ENCODE measurements around the gene HSPG2. TPM values are rescaled to one million over a fixed set of nuclear protein-coding genes. Genes with fewer than 3 reads are reported as not detected.
A peak's percentile ranks its signal among the peaks of the same experiment; 100 is the strongest.
"Not testable (repeated sequence)": the region's sequence is repeated elsewhere in the genome, so short reads cannot be mapped to it uniquely, and the experiment has no call there.

The HSPG2 gene
- total RNA-seq, 1 donor from 2014 or later, result 1,732 TPM

GRCh38 chr1:21793104-21793503 lies 144.0 kb downstream of the HSPG2 start:
- Mint-ChIP-seq H3K27me3 (ENCODE audit: unreplicated experiment) (peaks cover 2% of the 10 kb centered on the region), H3K4me3 (ENCODE audit: unreplicated experiment) (no peak overlapping the region), H3K9me3 (ENCODE audit: unreplicated experiment) (no peaks in the 10 kb centered on the region), H3K27ac (ENCODE audit: unreplicated experiment) (no peak overlapping the region), H3K36me3 (ENCODE audit: low read depth, unreplicated experiment) (peaks cover 9% of the 10 kb centered on the region), H3K4me1 (ENCODE audit: unreplicated experiment) (no peaks in the 10 kb centered on the region)
- no peak for TF ChIP-seq CTCF (IDR thresholded peaks at IDR 0.05; ENCODE audit: unreplicated experiment)
- DNase-seq (ENCODE audit: low spot score), result no peak

DNA sequence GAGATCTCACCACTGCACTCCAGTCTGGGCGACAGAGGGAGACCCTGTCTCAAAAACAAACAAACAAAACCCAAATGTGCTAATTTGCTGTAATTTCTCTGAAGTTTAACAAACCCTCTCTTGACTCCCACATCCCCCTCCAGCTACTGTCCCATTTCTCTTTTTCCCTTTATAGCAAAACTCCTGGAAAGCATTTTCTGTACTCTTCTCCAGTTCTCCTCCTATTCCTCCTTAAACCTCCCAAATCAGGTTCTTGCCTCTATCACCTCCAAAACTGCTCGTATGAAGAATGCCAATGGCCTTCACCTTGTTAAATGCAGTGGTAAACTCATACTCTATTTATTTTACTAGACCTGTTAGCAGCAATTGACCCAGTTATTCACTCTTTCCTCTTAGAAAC lies 150.5 kb downstream of the HSPG2 start:
- Mint-ChIP-seq H3K9me3 (ENCODE audit: unreplicated experiment) (no peaks in the 10 kb centered on the region), H3K36me3 (ENCODE audit: low read depth, unreplicated experiment) (peaks cover 10% of the 10 kb centered on the region), H3K4me3 (ENCODE audit: unreplicated experiment) (no peak overlapping the region), H3K27ac (ENCODE audit: unreplicated experiment) (no peak overlapping the region), H3K27me3 (ENCODE audit: unreplicated experiment) (no peaks in the 10 kb centered on the region), H3K4me1 (ENCODE audit: unreplicated experiment) (peaks cover 5% of the 10 kb centered on the region)
- no peak for DNase-seq (ENCODE audit: low spot score)
- no peak for TF ChIP-seq CTCF (IDR thresholded peaks at IDR 0.05; ENCODE audit: unreplicated experiment)

DNA sequence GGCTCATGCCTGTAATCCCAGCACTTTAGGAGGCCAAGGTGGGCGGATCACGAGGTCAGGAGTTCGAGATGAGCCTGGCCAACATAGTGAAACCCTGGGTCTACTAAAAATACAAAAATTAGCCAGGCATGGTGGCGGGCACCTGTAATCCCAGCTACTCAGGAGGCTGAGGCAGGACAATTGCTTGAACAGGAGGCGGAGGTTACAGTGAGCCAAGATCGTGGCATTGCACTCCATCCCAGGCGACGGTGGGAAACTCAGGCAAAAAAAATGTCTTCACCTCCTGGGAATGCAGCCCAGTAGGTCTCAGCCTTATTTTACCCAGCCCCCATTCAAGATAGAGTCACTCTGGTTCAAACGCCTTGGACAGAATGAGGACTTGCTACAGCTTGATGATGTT lies 151.3 kb downstream of the HSPG2 start:
- H3K27me3 Mint-ChIP-seq (ENCODE audit: unreplicated experiment); H3K4me3 Mint-ChIP-seq (ENCODE audit: unreplicated experiment); H3K4me1 Mint-ChIP-seq (ENCODE audit: unreplicated experiment); H3K27ac Mint-ChIP-seq (ENCODE audit: unreplicated experiment); DNase-seq (ENCODE audit: low spot score); H3K9me3 Mint-ChIP-seq (ENCODE audit: unreplicated experiment): not testable (repeated sequence)
- H3K36me3 Mint-ChIP-seq (ENCODE audit: low read depth, unreplicated experiment), result peaks cover 11% of the 10 kb centered on the region

DNA sequence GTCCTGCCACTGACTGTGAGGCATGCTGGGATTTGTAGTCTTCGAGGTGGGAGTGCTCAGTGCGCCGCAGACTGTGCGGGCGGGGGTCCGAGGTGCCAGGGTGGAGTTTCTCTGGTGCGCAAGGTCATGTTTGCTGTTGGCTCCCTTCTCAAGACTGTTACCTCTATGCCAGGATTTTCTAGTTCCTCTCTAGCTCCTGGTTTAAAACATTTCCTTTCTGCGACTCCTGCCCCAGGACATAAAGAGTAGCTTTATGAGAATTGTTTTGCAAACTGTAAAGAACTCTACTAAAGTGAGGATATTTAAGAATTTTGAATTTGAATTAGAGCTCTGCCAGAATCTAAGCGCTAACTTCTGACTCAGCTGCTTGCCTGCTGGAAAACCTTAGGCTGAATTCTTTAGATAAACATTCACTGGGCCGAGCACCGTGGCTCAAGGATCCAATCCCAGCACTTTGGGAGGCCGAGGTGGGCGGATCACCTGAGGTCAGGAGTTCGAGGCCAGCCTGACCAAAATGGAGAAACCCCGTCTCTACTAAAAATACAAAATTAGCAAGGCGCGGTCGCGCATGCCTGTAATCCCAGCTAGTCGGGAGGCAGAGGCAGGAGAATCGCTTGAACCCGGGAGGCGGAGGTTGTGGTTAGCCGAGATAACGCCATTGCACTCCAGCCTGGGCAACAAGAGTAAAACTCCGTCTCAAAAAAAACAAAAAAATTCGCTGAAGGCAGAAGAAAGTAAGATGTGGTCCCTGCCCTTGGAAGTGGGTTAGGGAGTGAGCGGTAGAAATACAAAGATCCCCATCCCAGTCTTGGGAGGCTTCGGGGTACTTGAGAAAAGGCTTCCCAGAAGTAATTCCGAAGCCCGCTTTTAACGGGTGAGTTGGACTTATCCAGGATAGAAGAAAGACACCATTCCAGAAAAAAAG lies 153.2 kb downstream of the HSPG2 start:
- peak overlapping the region; percentile 95 for H3K4me3 Mint-ChIP-seq (ENCODE audit: unreplicated experiment)
- peaks cover 17% of the 10 kb centered on the region for H3K4me1 Mint-ChIP-seq (ENCODE audit: unreplicated experiment)
- TF ChIP-seq CTCF (IDR thresholded peaks at IDR 0.05; ENCODE audit: unreplicated experiment), result no peak
- no peaks in the 10 kb centered on the region for H3K27me3 Mint-ChIP-seq (ENCODE audit: unreplicated experiment)
- DNase-seq (ENCODE audit: low spot score), result peak; percentile 85
- H3K27ac Mint-ChIP-seq (ENCODE audit: unreplicated experiment), result peak overlapping the region; percentile 100
- no peaks in the 10 kb centered on the region for H3K9me3 Mint-ChIP-seq (ENCODE audit: unreplicated experiment)
- H3K36me3 Mint-ChIP-seq (ENCODE audit: low read depth, unreplicated experiment), result peaks cover 11% of the 10 kb centered on the region

GRCh38 chr1:21782868-21783678 lies 154.0 kb downstream of the HSPG2 start, which contains the start of gene USP48:
Gene USP48 (minus strand): TSS chr1:21783149. CDS start chr1:21782957, 192 bp downstream.
- peak within 1 kb of the TSS; percentile 100 for H3K27ac Mint-ChIP-seq (ENCODE audit: unreplicated experiment)
- H3K4me3 Mint-ChIP-seq (ENCODE audit: unreplicated experiment), result peak within 1 kb of the TSS; percentile 95
- no peaks in the 10 kb centered on the region for H3K27me3 Mint-ChIP-seq (ENCODE audit: unreplicated experiment)
- DNase-seq (ENCODE audit: low spot score), result peak; percentile 97
- H3K4me1 Mint-ChIP-seq (ENCODE audit: unreplicated experiment), result peaks cover 17% of the 10 kb centered on the region
- TF ChIP-seq CTCF (IDR thresholded peaks at IDR 0.05; ENCODE audit: unreplicated experiment), result no peak
- no peaks in the 10 kb centered on the region for H3K9me3 Mint-ChIP-seq (ENCODE audit: unreplicated experiment)
- peaks cover 11% of the 10 kb centered on the region for H3K36me3 Mint-ChIP-seq (ENCODE audit: low read depth, unreplicated experiment)
